HuH-7.5 (cell line): ENCODE results near the gene BICC1.

Experiments
- DNase-seq: peaks from one replicate; pipeline ENCODE4 v3.0.0; 2011; ENCODE audit warnings: low spot score

Gene BICC1

GRCh38 chr10:58782876-58783851 lies 270.5 kb downstream of the BICC1 start:
- DNase-seq: no peak

GRCh38 chr10:58784361-58784760 lies 271.7 kb downstream of the BICC1 start:
- no peak for DNase-seq

DNA sequence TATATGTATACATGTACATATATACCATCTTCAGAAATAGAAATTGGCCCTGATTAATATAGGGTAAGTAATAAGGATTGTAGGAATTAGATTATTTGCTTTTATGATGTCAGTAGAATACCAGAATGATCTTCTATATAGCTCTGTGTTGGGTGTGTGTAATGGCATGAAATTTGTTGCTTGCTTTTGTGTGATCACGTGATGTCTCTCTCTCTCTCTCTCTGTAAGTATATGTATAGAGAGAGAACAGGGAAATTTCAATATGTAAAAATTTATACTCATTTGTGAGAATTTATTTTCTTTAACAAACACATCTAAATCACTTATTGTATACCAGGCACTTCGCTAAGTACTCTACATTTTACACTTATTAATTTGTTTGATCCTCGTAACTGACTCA lies 272.7 kb downstream of the BICC1 start:
- no peak for DNase-seq

DNA sequence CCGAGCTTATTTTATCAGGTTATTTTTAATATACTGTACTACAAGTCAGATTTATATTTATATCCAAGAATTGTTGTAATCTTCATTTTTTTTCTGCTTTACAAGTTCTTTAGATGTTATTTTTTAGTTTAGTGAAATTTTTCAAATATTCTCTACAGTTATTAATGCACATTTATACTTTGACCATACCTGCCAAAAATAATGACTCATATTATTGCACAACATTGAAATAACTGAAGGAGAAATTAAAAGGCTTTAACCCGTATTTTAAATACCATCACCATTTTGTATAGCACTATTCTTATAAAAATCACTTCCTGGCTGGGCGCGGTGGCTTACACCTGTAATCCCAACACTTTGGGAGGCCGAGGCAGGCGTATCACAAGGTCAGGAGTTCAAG lies 278.5 kb downstream of the BICC1 start:
- DNase-seq: no peak

DNA sequence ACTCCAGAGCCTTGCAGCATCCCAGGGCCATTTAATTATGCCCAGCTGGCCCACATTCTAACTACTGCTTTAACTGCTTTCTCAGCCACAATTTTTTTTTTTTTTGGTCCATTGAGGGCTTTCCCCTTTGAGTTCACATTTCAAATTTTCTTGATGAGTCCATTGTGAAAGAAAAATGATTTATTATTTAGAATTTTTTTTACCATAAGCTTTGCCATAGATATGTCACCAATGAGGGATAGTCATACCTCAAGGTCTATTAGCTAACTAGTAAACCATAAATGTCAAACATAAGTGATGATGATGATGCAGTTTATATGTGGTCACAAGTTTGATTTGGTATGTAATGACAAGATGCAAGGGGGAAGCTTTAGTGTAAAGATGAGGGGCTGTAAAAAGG lies 282.9 kb downstream of the BICC1 start:
- DNase-seq: no peak

- no peak for DNase-seq
Measured at GRCh38 chr10:58796242-58796641, 283.6 kb downstream of the BICC1 start.

GRCh38 chr10:58796824-58797223 lies 284.2 kb downstream of the BICC1 start:
- no peak for DNase-seq

DNA sequence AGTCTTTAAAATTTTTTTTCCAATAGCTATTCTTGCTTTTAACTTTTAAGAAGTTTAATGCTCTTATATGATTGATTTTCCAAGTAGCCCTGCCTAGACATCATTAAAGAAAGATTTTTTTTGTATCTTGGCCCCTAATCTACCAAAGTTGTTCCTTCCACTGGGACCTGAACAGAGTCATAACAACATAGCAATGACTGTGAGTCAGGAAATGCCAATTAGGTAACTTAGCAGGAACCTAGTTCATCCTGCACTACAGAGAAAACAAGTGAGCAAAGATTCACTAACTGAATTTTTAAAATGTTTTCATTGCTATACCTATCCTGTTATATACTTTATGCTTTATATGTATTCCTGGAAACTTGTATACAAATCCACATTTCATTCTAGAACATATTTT lies 284.7 kb downstream of the BICC1 start:
- DNase-seq: no peak

- no peak for DNase-seq
Measured at GRCh38 chr10:58802047-58802446, 289.4 kb downstream of the BICC1 start.

DNA sequence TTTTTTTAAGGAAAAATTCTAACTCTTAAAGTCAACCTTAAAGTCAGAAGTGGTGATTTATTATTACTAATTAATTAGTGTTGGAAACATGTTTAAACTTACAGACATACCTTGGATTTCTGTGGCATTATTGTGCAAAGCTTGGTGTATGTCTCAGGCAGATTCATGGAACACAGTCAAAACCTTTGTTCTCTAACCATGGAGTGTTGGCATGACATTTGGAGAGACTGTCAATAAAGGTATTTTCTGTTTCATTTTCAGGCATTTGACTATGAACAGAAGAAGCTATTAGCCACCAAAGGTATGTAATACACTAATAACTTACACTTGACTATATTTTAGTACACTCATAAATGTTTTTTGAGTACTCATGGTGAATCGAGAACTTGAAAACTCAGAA lies 293.7 kb downstream of the BICC1 start:
- DNase-seq: no peak

- DNase-seq: no peak
Measured at GRCh38 chr10:58806970-58807628, 294.4 kb downstream of the BICC1 start.

GRCh38 chr10:58807629-58808022 lies 295.0 kb downstream of the BICC1 start:
- no peak for DNase-seq

DNA sequence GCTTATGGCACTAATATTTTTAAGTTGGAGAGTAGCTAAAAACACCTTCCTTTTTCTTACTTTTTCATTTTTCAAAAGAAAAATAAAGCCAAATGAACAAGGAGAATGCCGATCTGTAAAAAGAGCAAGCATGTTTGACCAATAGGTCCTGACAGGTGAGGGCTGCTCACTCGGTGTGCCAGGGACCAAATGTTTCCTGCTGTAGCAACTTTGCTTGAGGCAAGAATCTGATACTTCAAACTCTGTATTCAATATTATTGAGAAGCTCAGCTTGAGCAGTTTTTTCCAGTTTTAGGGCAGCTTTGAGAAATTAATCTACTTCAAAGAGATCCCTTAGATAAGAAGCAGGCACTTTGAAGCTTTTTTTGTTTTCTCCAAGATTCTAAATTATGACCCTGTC lies 298.1 kb downstream of the BICC1 start:
- DNase-seq: no peak

DNA sequence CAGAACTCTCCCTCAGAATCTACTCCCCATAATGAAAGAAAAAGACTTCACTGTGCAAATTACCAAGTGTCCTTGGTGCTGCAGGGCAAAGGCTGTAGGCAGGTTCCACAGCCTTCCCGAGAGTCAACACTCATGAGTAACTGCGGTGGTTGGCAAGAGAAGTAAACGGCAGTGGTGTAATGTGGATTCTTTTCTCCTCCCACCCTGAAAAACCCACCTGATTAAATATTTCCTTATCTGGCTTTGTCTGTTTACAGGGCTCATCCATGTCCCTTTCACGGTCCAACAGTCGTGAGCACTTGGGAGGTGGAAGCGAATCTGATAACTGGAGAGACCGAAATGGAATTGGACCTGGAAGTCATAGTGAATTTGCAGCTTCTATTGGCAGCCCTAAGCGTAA lies 300.9 kb downstream of the BICC1 start:
- no peak for DNase-seq

- peak; percentile 3 for DNase-seq
Measured at GRCh38 chr10:58817201-58817846, 304.7 kb downstream of the BICC1 start.

GRCh38 chr10:58818900-58819299 lies 306.2 kb downstream of the BICC1 start:
- DNase-seq: no peak

DNA sequence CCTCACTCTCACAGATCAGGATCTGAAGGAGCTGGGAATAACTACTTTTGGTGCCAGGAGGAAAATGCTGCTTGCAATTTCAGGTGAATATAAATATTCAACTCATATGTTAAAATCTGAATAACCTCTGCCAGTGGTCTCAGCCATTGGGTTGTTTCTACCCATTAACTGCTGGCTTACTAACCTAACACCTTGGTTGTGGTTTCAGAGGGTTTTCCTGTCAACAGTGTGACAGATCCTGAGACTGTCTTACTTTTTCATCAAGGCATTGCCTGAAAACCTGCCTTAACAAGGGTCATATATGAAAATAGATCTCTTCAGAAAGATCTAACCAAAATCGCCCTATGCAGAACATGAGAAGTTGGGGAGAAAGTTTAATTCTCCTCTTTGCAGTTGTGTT lies 307.7 kb downstream of the BICC1 start:
- DNase-seq: no peak

DNA sequence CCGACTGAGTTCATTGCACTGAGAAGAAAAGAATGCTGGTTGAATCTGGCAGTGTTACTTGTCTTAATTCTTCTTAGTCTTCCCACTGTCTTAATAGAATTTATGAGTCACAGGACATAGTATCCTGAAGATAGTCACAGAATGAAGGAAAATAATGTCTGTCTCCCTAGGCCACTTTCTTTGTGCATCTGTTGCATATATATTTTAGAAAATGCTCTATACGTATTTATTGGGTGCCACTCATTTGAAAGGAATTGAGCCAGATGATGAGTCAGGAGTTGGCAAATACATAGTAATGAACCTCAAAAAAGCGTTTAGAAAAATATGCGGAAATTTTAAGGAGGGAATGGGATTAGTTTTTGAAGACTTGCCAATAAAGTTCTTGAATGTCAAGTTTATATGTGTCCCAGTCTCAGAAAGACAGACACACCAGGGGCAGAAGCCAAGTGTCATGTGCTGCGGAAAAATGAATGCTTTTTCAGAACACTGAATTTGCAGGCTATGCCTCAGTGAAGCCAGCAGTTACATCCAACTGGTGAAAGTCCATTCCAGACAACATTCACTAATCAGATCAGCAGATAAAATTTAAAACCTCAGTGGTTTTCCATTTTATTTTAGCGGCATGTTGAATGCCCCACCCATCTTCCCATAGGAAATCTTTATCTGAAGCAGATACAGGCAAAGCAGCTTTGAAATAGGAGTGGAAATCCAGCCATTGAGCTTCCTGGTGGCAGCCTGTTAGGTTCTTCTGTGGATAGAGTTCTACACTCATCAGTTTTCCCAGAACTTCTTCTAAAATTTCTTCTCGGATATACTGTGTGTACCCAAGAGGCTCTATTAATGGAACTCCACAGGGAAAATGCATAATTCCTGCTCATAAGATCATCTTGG lies 308.4 kb downstream of the BICC1 start:
- DNase-seq: no peak

GRCh38 chr10:58821752-58822056 lies 309.0 kb downstream of the BICC1 start:
- no peak for DNase-seq

- no peak for DNase-seq
Measured at GRCh38 chr10:58823983-58824382, 311.3 kb downstream of the BICC1 start.

- DNase-seq: no peak
Measured at GRCh38 chr10:58824396-58824795, 311.7 kb downstream of the BICC1 start.

DNA sequence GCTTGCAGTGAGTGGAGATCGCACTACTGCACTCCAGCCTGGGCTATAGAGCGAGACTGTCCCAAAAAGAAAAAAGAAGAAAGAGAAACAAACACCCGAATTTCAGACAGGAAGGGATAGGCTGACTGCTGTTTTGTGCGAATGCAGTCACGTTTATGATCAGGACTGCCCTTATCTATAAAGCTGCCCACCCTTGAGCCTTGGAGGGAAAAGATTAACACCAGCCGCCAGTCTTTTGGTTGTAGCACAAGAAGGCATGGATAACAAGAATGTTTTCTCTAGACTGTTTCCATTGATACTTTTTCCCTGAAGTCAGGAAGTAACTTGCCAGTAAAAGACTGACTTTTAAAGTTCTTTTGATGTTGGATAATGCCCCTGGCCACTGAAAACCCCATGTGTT lies 314.0 kb downstream of the BICC1 start:
- no peak for DNase-seq
